Ovary (tissue), 3 donors: ENCODE measurements around the gene OTUB1.
"Not testable (repeated sequence)": the region's sequence is repeated elsewhere in the genome, so short reads cannot be mapped to it uniquely, and the experiment has no call there.

Experiments
- CTCF ChIP-seq, 3 donors: fragments of 450-650 bp in 2 of 3; fragments of 200-600 bp in 1 of 3; IDR thresholded peaks; one replicate each; pipeline versions ENCODE4 v1.5.1 to v1.8.0; 2016 to 2022; ENCODE audit warnings: antibody characterized with exemption in 3 of 3, mild to moderate bottlenecking in 1 of 3
- POLR2A ChIP-seq: fragments of 450-650 bp; IDR thresholded peaks from one replicate; pipeline ENCODE4 v1.6.1; 2017; ENCODE audit warnings: antibody characterized with exemption, mild to moderate bottlenecking, moderate library complexity
- donor health status: DM: no; HTN: no; CAD: no.

DNA sequence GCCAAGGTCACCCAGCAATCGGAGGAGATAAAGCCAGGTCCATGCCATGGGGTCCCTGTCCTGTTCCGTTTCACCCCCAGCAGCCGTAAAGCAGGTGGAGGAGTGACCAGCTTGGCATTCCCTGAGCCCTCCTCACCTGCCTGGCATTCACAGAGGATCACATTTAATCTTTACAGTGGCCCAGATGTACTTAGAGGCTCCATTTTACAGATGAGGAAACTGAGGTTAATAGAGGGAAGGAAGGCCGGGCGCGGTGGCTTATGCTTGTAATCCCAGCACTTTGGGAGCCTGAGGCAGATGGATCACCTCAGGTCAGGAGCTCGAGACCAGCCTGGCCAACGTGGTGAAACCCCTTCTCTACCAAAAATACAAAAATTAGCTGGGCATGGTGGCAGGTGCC, 61.1 kb downstream of the OTUB1 start:
- TF ChIP-seq CTCF (IDR thresholded peaks at IDR 0.05); POLR2A: not testable (repeated sequence)
